ENCODE results near the gene HOXB3. TPM values are rescaled to one million over a fixed set of nuclear protein-coding genes. Genes with fewer than 3 reads are reported as not detected.

HOXB3 gene
- total RNA-seq, 1 experiment from 2014 or later = not detected

DNA sequence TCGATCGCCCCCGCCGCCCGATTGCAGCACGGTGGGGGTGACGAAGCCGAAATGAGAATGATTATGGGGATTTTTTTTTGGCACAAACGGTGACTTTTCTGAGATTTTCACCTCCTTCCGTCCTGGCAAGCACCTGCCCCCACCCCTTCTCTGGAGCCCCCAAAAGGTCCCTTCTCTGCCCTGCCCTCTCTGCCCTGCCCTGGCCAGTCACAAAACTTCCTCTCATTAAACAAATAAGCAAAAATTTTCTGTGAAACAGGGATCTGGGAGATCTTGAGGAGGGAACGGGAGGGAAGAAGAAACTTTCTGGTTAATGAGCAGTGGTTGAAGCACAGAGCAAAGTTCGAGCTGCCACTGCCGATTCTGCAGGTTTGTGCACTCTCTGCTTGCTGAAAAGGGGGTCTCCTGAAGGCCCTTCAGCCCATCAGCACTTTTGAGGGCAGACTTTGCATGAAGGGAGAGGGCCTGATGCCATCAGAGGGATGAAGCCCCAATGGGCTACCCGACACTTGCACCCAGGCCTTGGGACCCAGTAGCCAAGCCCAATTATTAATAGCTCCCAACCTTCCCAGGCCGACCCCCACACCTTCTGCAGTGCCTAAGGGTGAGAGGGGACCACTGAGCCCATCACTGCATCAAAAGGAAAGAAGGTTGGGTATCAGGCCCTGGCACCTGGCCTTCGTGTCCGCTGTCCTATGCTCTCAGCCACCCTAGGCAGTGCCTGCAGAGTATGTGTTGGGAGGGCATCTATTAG lies 26.1 kb upstream of the HOXB3 start:
- H3K4me1 Mint-ChIP-seq = peaks cover 8 to 30% of the 10 kb centered on the region in 2 experiments

More for the DNA sequence above, 26.1 kb upstream of the HOXB3 start:
- H3K9me3 ChIP-seq (ENCODE audit: control insufficient read depth, low read depth, low read length) = no peaks in the 10 kb centered on the region
- no peak for DNase-seq
- H2BK5ac ChIP-seq (ENCODE audit: insufficient read length, low read length) = no peak overlapping the region
- no peaks in the 10 kb centered on the region for H3K79me1 ChIP-seq (ENCODE audit: insufficient read depth, low read depth, low read length, poor library complexity, severe bottlenecking)
- H2BK120ac ChIP-seq (ENCODE audit: low read depth, low read length, poor library complexity, severe bottlenecking) = no peak overlapping the region
- no peak for TF ChIP-seq CTCF (conservative IDR thresholded peaks at IDR 0.05)
- H2BK15ac ChIP-seq (ENCODE audit: low read depth, low read length) = no peak overlapping the region
- no peak overlapping the region for H2BK12ac ChIP-seq (ENCODE audit: insufficient read length, low read depth, low read length)
- no peaks in the 10 kb centered on the region for H3K23me2 ChIP-seq (ENCODE audit: insufficient read length, low read depth, low read length, poor library complexity, severe bottlenecking)
- H3K27ac ChIP-seq (ENCODE audit: insufficient read length, low read depth, low read length) = no peak overlapping the region
- no peak overlapping the region for H3K18ac ChIP-seq (ENCODE audit: insufficient read length, low read depth, low read length)
- no peak overlapping the region for H3K56ac ChIP-seq (ENCODE audit: insufficient read length, low read depth, low read length)
- H4K8ac ChIP-seq (replicated peaks; ENCODE audit: insufficient read length, low read depth, low read length) = no peak overlapping the region
- H3K4ac ChIP-seq (ENCODE audit: low read depth, low read length) = no peak overlapping the region
- no peaks in the 10 kb centered on the region for H3K79me2 ChIP-seq (ENCODE audit: insufficient read depth, low read length)
- H3K4me2 ChIP-seq (ENCODE audit: insufficient read depth, insufficient read length, low read length) = no peak overlapping the region
- H3K14ac ChIP-seq (ENCODE audit: insufficient read depth, low read length) = no peak overlapping the region
- no peak overlapping the region for H3K9ac ChIP-seq (ENCODE audit: extremely low read depth, insufficient read length, low read length)
- H3T11ph ChIP-seq (ENCODE audit: low read length) = no peak overlapping the region
- H2AFZ ChIP-seq (ENCODE audit: low read length) = no peak overlapping the region
- H3K23ac ChIP-seq (ENCODE audit: insufficient read length, low read depth, low read length) = no peak overlapping the region
- Mint-ChIP-seq H3K4me3 (no peak overlapping the region), H3K27ac (no peak overlapping the region), H3K36me3 (ENCODE audit: insufficient read depth in 1 of 3, low read depth in 3 of 3) (no peaks in the 10 kb centered on the region; a peak in 1 of 7 replicates), H3K27me3 (ENCODE audit: low read depth) (peaks cover 100% of the 10 kb centered on the region), H3K9me3 (peaks cover 2 to 25% of the 10 kb centered on the region in 2 experiments; a peak in 3 of 5 replicates)
- peaks cover 97% of the 10 kb centered on the region for H3K27me3 ChIP-seq (ENCODE audit: insufficient read depth, low read length)
- no CpG with 5 or more reads among the region's 17 CpGs for WGBS (ENCODE audit: extremely low coverage, insufficient read length, low lambda C conversion rate)
- no peak overlapping the region for H2AK5ac ChIP-seq (ENCODE audit: insufficient read length, low read length)
- H4K20me1 ChIP-seq (ENCODE audit: control insufficient read depth, insufficient read depth, insufficient read length) = no peaks in the 10 kb centered on the region
- no peak overlapping the region for H4K5ac ChIP-seq (ENCODE audit: insufficient read length, low read depth, low read length)
- no peak overlapping the region for H4K91ac ChIP-seq (ENCODE audit: insufficient read length, low read depth, low read length)
- H3K4me1 ChIP-seq (ENCODE audit: insufficient read depth, low read length) = no peaks in the 10 kb centered on the region
- no peak overlapping the region for H2BK20ac ChIP-seq (ENCODE audit: low read depth, low read length, poor library complexity, severe bottlenecking)
